ENCODE data around the gene KRT81. TPM values are rescaled to one million over a fixed set of nuclear protein-coding genes. Genes with fewer than 3 reads are reported as not detected.

The KRT81 gene
- total and polyA plus RNA-seq, 2 of the 4 experiments (the other 2 are of a cell fraction), result under 0.01 to 0.05 TPM

GRCh38 chr12:52256584-52256935, 34.8 kb downstream of the KRT81 start:
- no TSS peak for BruUV-seq (replicated peaks)
- Histone ChIP-seq H3K4me2 (ENCODE audit: low read depth, low read length) (no peak overlapping the region), H3K9me3 (ENCODE audit: control insufficient read depth, insufficient read depth, low read length) (no peaks in the 10 kb centered on the region), H3K4me3 (ENCODE audit: insufficient read depth, low read depth, low read length) (no peak overlapping the region), H2BK120ac (ENCODE audit: low read depth, low read length) (no peak overlapping the region), H3K14ac (replicated peaks; ENCODE audit: low read depth, low read length) (no peak overlapping the region), H3K36me3 (ENCODE audit: control insufficient read depth, insufficient read depth, low read length) (no peaks in the 10 kb centered on the region), H3K56ac (ENCODE audit: extremely low read depth, insufficient read depth, low read length) (no peak overlapping the region), H3K9me1 (ENCODE audit: insufficient read depth, low read length) (peaks cover 8% of the 10 kb centered on the region), H3K27ac (ENCODE audit: insufficient read depth, low read length) (no peak overlapping the region), H3K4ac (ENCODE audit: low read depth, low read length) (no peak overlapping the region), H2BK5ac (ENCODE audit: low read depth, low read length, poor library complexity, severe bottlenecking) (no peak overlapping the region), H4K8ac (ENCODE audit: low read depth in 2 of 2, low read length in 2 of 2) (no peak overlapping the region), H4K91ac (ENCODE audit: insufficient read depth, low read depth, low read length) (no peak overlapping the region), H2BK15ac (ENCODE audit: low read depth, low read length) (no peak overlapping the region), H4K20me1 (ENCODE audit: insufficient read depth, low read length) (no peaks in the 10 kb centered on the region), H2BK20ac (ENCODE audit: low read depth, low read length) (no peak overlapping the region), H3K9ac (ENCODE audit: low read depth, low read length) (no peak overlapping the region), H3K79me1 (ENCODE audit: low read depth in 1 of 2, low read length in 2 of 2) (no peaks in the 10 kb centered on the region), H2AK9ac (replicated peaks; ENCODE audit: low read depth, low read length, poor library complexity) (no peak overlapping the region), H2AFZ (replicated peaks; ENCODE audit: low read length, poor library complexity) (no peak overlapping the region), H2AK5ac (ENCODE audit: low read depth, low read length) (no peak overlapping the region), H3K23ac (ENCODE audit: low read depth, low read length) (no peak overlapping the region), H4K5ac (ENCODE audit: low read depth, low read length) (no peak overlapping the region), H3K4me1 (ENCODE audit: control insufficient read depth, insufficient read depth, low read length) (peaks cover 12% of the 10 kb centered on the region), H3K27me3 (ENCODE audit: control insufficient read depth, insufficient read depth, low read length) (peaks cover 33% of the 10 kb centered on the region), H3K18ac (ENCODE audit: low read depth, low read length) (no peak overlapping the region)
- dilution Hi-C loops (cut with HindIII; ENCODE audit: low sequenced_read_pairs, unreplicated experiment) (no loop called here), intact Hi-C loops (cut with micrococcal nuclease) (no loop called here), in situ Hi-C loops (cut with MboI; ENCODE audit: low sequenced_read_pairs) (no loop called here)
- ChIA-PET POLR2A (ENCODE audit: unreplicated experiment) (no interaction called here), CTCF (no interaction called here)
- ATAC-seq (ENCODE audit: low read depth) (no peak), DNase-seq (no peak)
- TF ChIP-seq CHD1 (IDR thresholded peaks at IDR 0.05; ENCODE audit: low read depth, low read length) (no peak), RCOR1 (IDR thresholded peaks at IDR 0.05; ENCODE audit: insufficient replicate concordance, low read length) (no peak), CTCF (conservative IDR thresholded peaks at IDR 0.05; ENCODE audit: low read depth, low read length) (no peak), POLR2A (IDR thresholded peaks at IDR 0.05; ENCODE audit: low read depth, low read length) (no peak), BHLHE40 (IDR thresholded peaks at IDR 0.05; ENCODE audit: low read depth, low read length) (no peak), USF2 (IDR thresholded peaks at IDR 0.05; ENCODE audit: low read depth, low read length) (no peak), MAFK (IDR thresholded peaks at IDR 0.05; ENCODE audit: low read depth, low read length) (no peak), ELK1 (IDR thresholded peaks at IDR 0.05; ENCODE audit: borderline replicate concordance, low read depth, low read length) (no peak), NFE2L2 (IDR thresholded peaks at IDR 0.05; ENCODE audit: low read depth, low read length) (no peak), RAD21 (IDR thresholded peaks at IDR 0.05; ENCODE audit: low read length) (no peak), FOS (IDR thresholded peaks at IDR 0.05; ENCODE audit: low read depth, low read length) (no peak), RFX5 (IDR thresholded peaks at IDR 0.05; ENCODE audit: low read depth, low read length) (no peak)
- 75% methylated on average over 2 of the region's 2 CpGs; no CpG with 5 or more reads in 1 of the 2 experiments for WGBS, 2 experiments (ENCODE audit: extremely low coverage in 2 of 2, insufficient read length in 1 of 2)

Data from IMR-90 (cell line).